IMR-90 (cell line): ENCODE measurements around the gene RBPJ. TPM values are rescaled to one million over a fixed set of nuclear protein-coding genes. Genes with fewer than 3 reads are reported as not detected.

Experiments
- polyA plus RNA-seq, 3 experiments: library from polyadenylated mRNA; depleted of rRNA; stranded (reverse); fragments of >200 nt; gene quantifications; 2 replicates each; pipeline ENCODE4 v1.2.3, GENCODE V29; 2012; ENCODE audit warnings: low replicate concordance in 1 of 3
- total RNA-seq: library from RNA; depleted of rRNA; stranded (reverse); fragments of >200 nt; gene quantifications from 2 replicates; pipeline ENCODE4 v1.2.3, GENCODE V29; 2012; rRNA removed

RBPJ gene
- total and polyA plus RNA-seq, 2 of the 4 experiments (the other 2 are of a cell fraction) = 50.3 to 148 TPM

Other genes starting within 250 kb of the RBPJ start
- not detected in 2 replicates for gene CCKAR, start 169.5 kb downstream of the RBPJ start, total RNA-seq
- gene CCKAR, start 169.5 kb downstream of the RBPJ start, polyA plus RNA-seq (2012; rRNA removed) = not detected in 2 replicates